B cell (primary cell): ENCODE measurements around the gene RMI2. TPM values are rescaled to one million over a fixed set of nuclear protein-coding genes. Genes with fewer than 3 reads are reported as not detected.

Experiments used
- ATAC-seq: fragments of 200-7000 bp; cut with Tn5 transposase; one replicate; pipeline ENCODE4 v1.10.0; 2021; ENCODE audit warnings: low read depth, mild to moderate bottlenecking, moderate number of reproducible peaks, moderate library complexity
- CTCF ChIA-PET: fragments of 350-600 bp; sonication (Branson Sonifier 250); formaldehyde crosslinking; loops from one replicate; lab custom pipeline; 2021; ENCODE audit warnings: antibody characterized with exemption, inconsistent platforms; lab: Charles Lee
- POLR2A ChIA-PET: fragments of 350-600 bp; sonication (Branson Sonifier 250); formaldehyde crosslinking; loops from one replicate; lab custom pipeline; 2021; ENCODE audit warnings: antibody characterized with exemption; lab: Charles Lee
- DNase-seq: peaks from one replicate; pipeline ENCODE4 v3.0.0; 2013
- H2AFZ ChIP-seq: 2 replicates; pipeline ENCODE4 v1.6.1; 2012; ENCODE audit warnings: mild to moderate bottlenecking, low read depth, low read length; ENCODE audit not compliant: insufficient read depth, poor library complexity, severe bottlenecking
- H3K27ac ChIP-seq, 2 donors: 1 replicate in 1 of 2; 2 replicates in 1 of 2; pipeline ENCODE4 v1.5.1; 2012 to 2013; ENCODE audit warnings: low read length in 2 of 2, mild to moderate bottlenecking in 2 of 2, moderate library complexity in 1 of 2
- H3K27me3 ChIP-seq, 4 experiments: fragments of 200-600 bp in 1 of 4; sonication (generic) in 1 of 4; replicated peaks in 1 of 4; 1 replicate in 2 of 4; 2 replicates in 2 of 4; pipeline versions ENCODE4 v1.6.1 to v1.7.0; 2013 to 2016; ENCODE audit warnings: low read length in 3 of 4, mild to moderate bottlenecking in 2 of 4, mixed read lengths in 1 of 4, moderate library complexity in 1 of 4; ENCODE audit not compliant: insufficient read depth in 4 of 4, control insufficient read depth in 3 of 4; ENCODE audit errors: control extremely low read depth in 1 of 4
- H3K36me3 ChIP-seq, 2 experiments: replicated peaks in 1 of 2; 1 replicate in 1 of 2; 2 replicates in 1 of 2; pipeline versions ENCODE4 v1.6.1 to v1.7.1; 2013; ENCODE audit warnings: low read length in 1 of 2; ENCODE audit not compliant: insufficient read depth in 2 of 2, control insufficient read depth in 1 of 2; ENCODE audit errors: control extremely low read depth in 1 of 2, extremely low read depth in 1 of 2
- H3K4me1 ChIP-seq, 2 donors: fragments of 200-600 bp in 1 of 2; sonication (generic) in 1 of 2; 1 replicate in 1 of 2; 2 replicates in 1 of 2; pipeline versions ENCODE4 v1.5.1 to v1.6.1; 2013 to 2017; ENCODE audit warnings: low read length in 2 of 2; ENCODE audit not compliant: control insufficient read depth in 2 of 2, insufficient read depth in 2 of 2
- H3K4me2 ChIP-seq: replicated peaks from 2 replicates; pipeline ENCODE3; 2012; ENCODE audit warnings: mild to moderate bottlenecking, low read depth, low read length; ENCODE audit not compliant: poor library complexity, severe bottlenecking
- H3K4me3 ChIP-seq, 5 experiments: fragments of 200-600 bp in 1 of 5; sonication (generic) in 1 of 5; 1 replicate in 3 of 5; 2 replicates in 2 of 5; pipeline versions ENCODE4 v1.5.1 to v1.7.0; 2011 to 2016; ENCODE audit warnings: low read length in 4 of 5, mild to moderate bottlenecking in 4 of 5, low read depth in 2 of 5, control low read depth in 1 of 5, moderate library complexity in 1 of 5; ENCODE audit not compliant: insufficient read depth in 1 of 5; ENCODE audit errors: control extremely low read depth in 1 of 5, extremely low read depth in 1 of 5
- H3K79me2 ChIP-seq: fragments of 200-600 bp; sonication (generic); one replicate; pipeline ENCODE4 v1.6.0; 2016; ENCODE audit warnings: low read length; ENCODE audit not compliant: control insufficient read depth, insufficient read depth
- H3K9ac ChIP-seq: fragments of 200-600 bp; sonication (generic); 2 replicates; pipeline ENCODE4 v1.6.1; 2017; ENCODE audit warnings: mild to moderate bottlenecking, low read length, moderate library complexity
- H3K9me3 ChIP-seq, 3 donors: one replicate each; pipeline versions ENCODE4 v1.6.1 to v1.7.1; 2013; ENCODE audit warnings: low read length in 2 of 3; ENCODE audit not compliant: control insufficient read depth in 2 of 3, insufficient read depth in 1 of 3; ENCODE audit errors: control extremely low read depth in 1 of 3
- H4K20me1 ChIP-seq: 2 replicates; pipeline ENCODE4 v1.6.0; 2012; ENCODE audit warnings: mild to moderate bottlenecking, low read length; ENCODE audit not compliant: insufficient read depth, control insufficient read depth, poor library complexity, severe bottlenecking
- H3K27ac Mint-ChIP-seq: one replicate; pipeline ENCODE4 v1.8.0; 2021; ENCODE audit warnings: mixed read lengths
- H3K27me3 Mint-ChIP-seq: one replicate; pipeline ENCODE4 v1.8.0; 2021; ENCODE audit warnings: mixed read lengths
- H3K4me1 Mint-ChIP-seq: one replicate; pipeline ENCODE4 v1.8.0; 2021; ENCODE audit warnings: mixed read lengths
- H3K4me3 Mint-ChIP-seq: one replicate; pipeline ENCODE4 v1.8.0; 2021; ENCODE audit warnings: mixed read lengths
- H3K9me3 Mint-ChIP-seq: one replicate; pipeline ENCODE4 v1.8.0; 2022; ENCODE audit warnings: mixed read lengths; ENCODE audit not compliant: insufficient read depth
- EZH2 ChIP-seq: IDR thresholded peaks from 2 replicates; pipeline ENCODE4 v1.6.1; 2012; ENCODE audit warnings: borderline replicate concordance, low read depth, mild to moderate bottlenecking, moderate library complexity, low read length; ENCODE audit not compliant: insufficient read depth, poor library complexity, severe bottlenecking
- WGBS: methylation state at CpG from one replicate; pipeline ENCODE4 v1.1.5; 2013; ENCODE audit warnings: missing lambda C conversion rate; ENCODE audit not compliant: insufficient coverage; 5-methylcytosine and 5-hydroxymethylcytosine counted together
- intact Hi-C: fragments of 100-400 bp; cut with micrococcal nuclease; formaldehyde crosslinking; loops from one replicate; pipeline ENCODE4 v1.10.0; 2022
- polyA plus RNA-seq: library from polyadenylated mRNA; depleted of rRNA; stranded (reverse); fragments of >200 nt; gene quantifications from 2 replicates; pipeline ENCODE4 v1.2.3, GENCODE V29; 2012
- total RNA-seq, 2 donors: library from RNA; stranded (reverse); fragments of 120-200 nt in 1 of 2; gene quantifications; 1 replicate in 1 of 2; 2 replicates in 1 of 2; pipeline versions ENCODE4 v1.2.3 to v1.2.4, GENCODE V29; 2013 to 2022
- TF ChIP-seq, protein P1 (sequence below): fragments of 200-600 bp; IDR thresholded peaks from one replicate; pipeline ENCODE4 v1.8.0; 2022; ENCODE audit warnings: antibody characterized with exemption, mild to moderate bottlenecking

Gene RMI2
- total and polyA plus RNA-seq, 2 donors (not counting 1 experiment from before 2014, with no cell fraction given) = 2.3 to 27.0 TPM

- Mint-ChIP-seq H3K9me3 (no peaks in the 10 kb centered on the region), H3K4me1 (peaks cover 51% of the 10 kb centered on the region), H3K27ac (no peak overlapping the region), H3K27me3 (no peaks in the 10 kb centered on the region), H3K4me3 (no peak overlapping the region)
- WGBS = 98% methylated on average over 6 of the region's 7 CpGs
- no peak for ATAC-seq
- POLR2A ChIA-PET = interaction anchor here (1.2 to 2.9 kb wide), 2 partner anchors 49 to 92 kb away, joined by 5 to 11 read pairs; partner anchors contain the start of gene SOCS1
- H3K27me3 ChIP-seq = no peaks in the 10 kb centered on the region
- no peak overlapping the region for H3K4me2 ChIP-seq
- no peak for TF ChIP-seq EZH2
- TF ChIP-seq, protein P1, sequence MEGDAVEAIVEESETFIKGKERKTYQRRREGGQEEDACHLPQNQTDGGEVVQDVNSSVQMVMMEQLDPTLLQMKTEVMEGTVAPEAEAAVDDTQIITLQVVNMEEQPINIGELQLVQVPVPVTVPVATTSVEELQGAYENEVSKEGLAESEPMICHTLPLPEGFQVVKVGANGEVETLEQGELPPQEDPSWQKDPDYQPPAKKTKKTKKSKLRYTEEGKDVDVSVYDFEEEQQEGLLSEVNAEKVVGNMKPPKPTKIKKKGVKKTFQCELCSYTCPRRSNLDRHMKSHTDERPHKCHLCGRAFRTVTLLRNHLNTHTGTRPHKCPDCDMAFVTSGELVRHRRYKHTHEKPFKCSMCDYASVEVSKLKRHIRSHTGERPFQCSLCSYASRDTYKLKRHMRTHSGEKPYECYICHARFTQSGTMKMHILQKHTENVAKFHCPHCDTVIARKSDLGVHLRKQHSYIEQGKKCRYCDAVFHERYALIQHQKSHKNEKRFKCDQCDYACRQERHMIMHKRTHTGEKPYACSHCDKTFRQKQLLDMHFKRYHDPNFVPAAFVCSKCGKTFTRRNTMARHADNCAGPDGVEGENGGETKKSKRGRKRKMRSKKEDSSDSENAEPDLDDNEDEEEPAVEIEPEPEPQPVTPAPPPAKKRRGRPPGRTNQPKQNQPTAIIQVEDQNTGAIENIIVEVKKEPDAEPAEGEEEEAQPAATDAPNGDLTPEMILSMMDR = no peak
- peaks cover 8 to 28% of the 10 kb centered on the region in 2 donors for H3K4me1 ChIP-seq
- intact Hi-C loops = no loop called here
- H3K36me3 ChIP-seq = peaks cover 0 to 4% of the 10 kb centered on the region in 2 experiments
- no peak overlapping the region for H3K4me3 ChIP-seq
- H3K9ac ChIP-seq = no peak overlapping the region
- no peak overlapping the region for H3K27ac ChIP-seq
- CTCF ChIA-PET = interaction anchor here (3.1 kb wide), 1 partner anchor 49 kb away, joined by 14 read pairs; no protein-coding TSS in a partner anchor
- no peaks in the 10 kb centered on the region for H4K20me1 ChIP-seq
- H3K9me3 ChIP-seq = no peaks in the 10 kb centered on the region
- H3K79me2 ChIP-seq = peaks cover 22% of the 10 kb centered on the region
- no peak for DNase-seq
- no peak overlapping the region for H2AFZ ChIP-seq
Observed at GRCh38 chr16:11347831-11348230, 2.6 kb downstream of the RMI2 start.

DNA sequence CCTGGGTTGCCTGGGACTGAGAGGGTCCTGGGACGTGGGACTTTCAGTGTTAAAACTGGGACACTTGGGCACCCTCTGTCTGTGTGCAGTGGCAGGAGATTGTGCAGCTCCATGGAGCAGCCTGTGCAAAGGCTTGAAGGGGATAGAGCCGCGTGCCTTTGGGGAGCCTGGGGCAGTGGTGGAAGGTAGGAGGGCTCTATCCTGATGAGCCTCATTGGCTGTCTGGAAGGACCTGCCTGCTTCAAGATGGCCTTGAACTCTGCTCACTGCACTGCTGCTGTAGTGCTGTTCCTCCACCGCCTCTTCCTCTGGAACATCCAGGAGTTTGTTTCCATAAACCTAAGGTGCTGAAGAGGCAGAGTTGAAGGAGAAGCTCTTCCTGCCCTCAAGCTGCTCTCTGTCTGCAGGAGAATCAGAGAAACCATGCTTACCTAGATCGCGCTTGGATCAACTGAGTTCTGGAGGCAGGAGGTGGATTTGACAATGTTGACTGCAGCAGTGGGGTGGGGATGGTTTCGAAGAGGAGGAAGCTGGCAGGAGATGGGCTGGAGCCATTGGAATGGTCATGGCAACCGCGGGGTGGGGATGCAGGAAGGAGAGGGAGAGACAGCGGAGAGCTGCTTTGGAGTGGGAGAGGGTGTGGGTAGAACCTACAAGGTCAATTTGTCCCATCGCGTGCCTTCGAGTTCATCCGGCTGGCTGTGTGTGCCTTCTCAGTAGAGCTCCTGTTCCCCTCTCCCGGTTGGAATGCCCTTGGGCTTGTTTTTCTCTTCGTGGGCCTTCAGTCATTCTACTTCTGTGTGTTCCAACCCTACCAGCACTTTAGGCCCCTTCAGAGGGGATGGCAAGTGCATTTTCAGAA lies 3.7 kb downstream of the RMI2 start:
- DNase-seq (no peak), ATAC-seq (no peak)
- H3K9me3 Mint-ChIP-seq = no peaks in the 10 kb centered on the region
- H3K27ac Mint-ChIP-seq = no peak overlapping the region
- Histone ChIP-seq H3K9me3 (no peaks in the 10 kb centered on the region), H3K36me3 (peaks cover 0 to 4% of the 10 kb centered on the region in 2 experiments), H3K27ac (no peak overlapping the region), H4K20me1 (no peaks in the 10 kb centered on the region), H3K9ac (no peak overlapping the region), H3K4me3 (no peak overlapping the region), H2AFZ (no peak overlapping the region), H3K79me2 (peaks cover 26% of the 10 kb centered on the region), H3K4me2 (no peak overlapping the region), H3K27me3 (no peaks in the 10 kb centered on the region), H3K4me1 (peaks cover 13 to 32% of the 10 kb centered on the region in 2 donors)
- 98% methylated on average over 16 of the region's 16 CpGs for WGBS
- TF ChIP-seq, protein P1 = no peak
- TF ChIP-seq EZH2 = no peak
- no peaks in the 10 kb centered on the region for H3K27me3 Mint-ChIP-seq
- ChIA-PET CTCF (interaction anchor here (0.6 to 1.6 kb wide), 2 partner anchors 11 to 93 kb away, joined by 3 to 6 read pairs; partner anchors contain the start of gene SOCS1), POLR2A (interaction anchor here (0.6 kb wide), 2 partner anchors 93 to 531 kb away, joined by 3 to 4 read pairs; partner anchors contain the start of gene TVP23A)
- H3K4me3 Mint-ChIP-seq = no peak overlapping the region
- intact Hi-C loops = no loop called here
- H3K4me1 Mint-ChIP-seq = peaks cover 58% of the 10 kb centered on the region
